HG03520 (cell line): ENCODE results near the gene FGF4.

Experiments
- ATAC-seq: cut with Tn5 transposase; IDR thresholded peaks from one replicate; pipeline ENCODE4 v1.9.1; 2021; ENCODE audit warnings: mild to moderate bottlenecking, moderate library complexity; ENCODE audit not compliant: unreplicated experiment

FGF4 gene, protein sequence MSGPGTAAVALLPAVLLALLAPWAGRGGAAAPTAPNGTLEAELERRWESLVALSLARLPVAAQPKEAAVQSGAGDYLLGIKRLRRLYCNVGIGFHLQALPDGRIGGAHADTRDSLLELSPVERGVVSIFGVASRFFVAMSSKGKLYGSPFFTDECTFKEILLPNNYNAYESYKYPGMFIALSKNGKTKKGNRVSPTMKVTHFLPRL

DNA sequence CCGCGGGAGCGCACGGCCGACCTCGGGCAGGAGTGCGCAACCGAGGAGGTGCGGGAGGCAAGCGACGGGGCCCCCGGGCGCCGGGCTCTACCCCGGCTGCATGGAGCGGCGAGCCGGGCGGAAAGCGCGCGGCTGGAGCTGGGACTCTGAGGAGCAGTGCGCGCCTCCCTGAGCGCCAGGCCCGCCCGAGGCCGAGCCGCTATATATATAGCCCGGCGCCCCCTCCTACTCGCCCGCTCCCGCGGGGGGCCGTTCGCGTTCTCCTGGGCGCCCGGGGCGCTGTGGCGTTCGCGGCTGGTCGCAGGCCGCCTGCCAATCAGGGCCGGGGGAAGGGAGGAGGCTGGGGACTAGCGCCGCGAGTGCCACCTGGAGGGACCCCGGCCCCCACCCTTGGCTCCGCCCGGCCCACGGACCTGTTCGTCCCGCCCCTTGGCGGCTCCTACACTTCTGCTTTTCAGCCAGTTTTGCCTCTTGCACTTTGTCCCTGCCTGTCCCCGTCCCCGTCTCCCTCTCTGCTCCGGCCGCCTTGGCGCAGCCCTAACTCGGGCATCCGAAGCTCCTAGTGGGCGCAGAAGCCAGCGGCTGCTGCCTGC, at the start of gene FGF4:
Gene FGF4 (minus strand): TSS at position 179 of the 593 bp plus-strand sequence. CDS start 257 bp downstream, outside the sequence.
- ATAC-seq: no peak

DNA sequence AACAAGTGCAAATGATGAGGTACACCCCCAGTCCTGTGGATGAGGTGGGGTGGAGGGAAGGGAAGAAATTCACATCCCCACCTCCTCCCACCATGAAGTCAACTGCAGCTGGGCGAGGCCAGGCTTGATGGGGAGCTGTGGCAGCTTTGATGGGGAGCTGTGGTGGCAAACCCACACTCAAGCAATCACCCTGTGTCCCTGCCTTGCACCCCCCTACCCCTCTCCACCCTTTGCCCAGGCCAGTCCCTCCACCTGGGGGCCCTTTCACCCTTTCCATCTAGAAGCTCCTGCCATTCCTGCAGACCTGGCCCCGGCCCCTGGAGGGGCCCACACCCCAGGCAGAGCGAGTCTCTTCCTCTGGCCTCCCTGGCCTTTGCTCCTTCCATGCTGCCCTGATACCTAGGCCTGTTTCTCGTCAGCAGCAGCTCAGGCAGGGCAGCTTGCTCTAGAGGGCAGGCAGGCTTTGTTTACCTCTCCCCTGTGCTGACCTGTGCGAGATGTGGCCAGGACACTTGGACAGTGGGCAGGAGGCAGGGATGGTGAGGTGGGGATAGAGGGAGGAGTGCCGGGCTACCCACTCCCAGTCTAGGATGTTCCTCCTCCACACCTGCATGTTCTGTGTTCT, 48.6 kb upstream of the FGF4 start:
- no peak for ATAC-seq

DNA sequence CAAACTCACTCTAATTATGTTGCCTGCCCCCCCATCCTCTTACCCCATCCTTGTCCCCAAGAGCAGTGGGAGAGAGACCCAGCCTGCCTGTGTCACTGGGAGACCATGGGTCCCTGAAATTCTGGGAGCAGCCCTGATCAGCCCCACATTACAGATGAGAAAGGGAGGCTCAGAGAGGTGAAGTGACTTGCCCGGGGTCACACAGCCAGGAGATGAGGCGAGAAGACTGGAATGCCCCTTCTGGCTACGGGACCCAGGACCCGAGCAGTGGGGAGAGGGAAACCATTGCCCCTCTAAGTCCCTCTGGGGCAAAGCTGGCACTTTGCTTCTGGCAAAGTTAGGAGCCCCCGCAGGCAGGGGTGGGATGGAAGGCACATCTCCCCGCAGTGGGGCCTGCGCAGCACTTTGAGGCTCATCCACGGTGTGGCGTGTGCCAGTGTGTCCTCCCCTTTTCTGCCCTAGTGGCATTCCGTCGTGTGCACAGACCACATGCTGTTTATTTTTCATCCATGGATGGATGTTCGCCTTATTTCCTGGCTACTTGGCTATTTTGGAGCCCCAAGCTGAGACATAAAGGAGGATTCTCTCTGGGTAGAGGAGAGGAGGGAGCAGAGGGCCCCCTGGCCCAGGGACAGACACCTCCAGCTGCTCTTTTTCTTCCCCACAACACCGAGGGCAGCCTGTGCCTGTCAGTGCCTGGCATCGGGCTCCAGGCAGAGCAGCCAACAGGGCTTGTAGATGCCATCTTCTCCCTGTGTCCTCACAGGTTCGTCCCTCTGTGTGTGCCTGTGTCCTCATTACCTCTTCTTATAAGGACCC, 47.7 kb upstream of the FGF4 start:
- no peak for ATAC-seq

DNA sequence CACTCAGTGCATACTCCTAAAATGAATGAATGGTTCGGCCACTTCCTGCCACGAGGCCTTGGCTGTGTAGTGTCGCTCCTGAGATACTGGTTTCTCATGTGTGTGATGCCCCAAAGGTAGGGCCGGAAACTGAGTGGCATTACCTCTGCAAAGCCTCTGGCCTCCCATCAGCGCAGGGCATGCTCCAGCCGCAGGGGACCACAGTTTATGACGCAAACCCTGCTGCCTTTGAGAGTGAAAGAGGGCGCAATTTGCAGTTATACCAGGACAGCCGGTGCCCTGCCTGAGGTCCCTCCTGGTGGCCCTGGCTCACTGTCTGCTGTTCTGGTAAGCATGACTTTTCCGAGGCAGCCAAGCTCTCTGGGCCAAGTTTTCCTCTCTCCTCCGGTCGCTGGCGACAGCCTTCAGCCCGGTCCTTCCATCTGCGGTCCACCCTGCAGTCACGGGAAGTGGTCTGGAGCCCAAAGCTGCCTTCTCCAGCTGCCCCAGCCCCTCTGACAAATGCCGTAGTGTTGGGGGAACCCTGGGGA, 46.4 kb upstream of the FGF4 start:
- ATAC-seq: no peak

DNA sequence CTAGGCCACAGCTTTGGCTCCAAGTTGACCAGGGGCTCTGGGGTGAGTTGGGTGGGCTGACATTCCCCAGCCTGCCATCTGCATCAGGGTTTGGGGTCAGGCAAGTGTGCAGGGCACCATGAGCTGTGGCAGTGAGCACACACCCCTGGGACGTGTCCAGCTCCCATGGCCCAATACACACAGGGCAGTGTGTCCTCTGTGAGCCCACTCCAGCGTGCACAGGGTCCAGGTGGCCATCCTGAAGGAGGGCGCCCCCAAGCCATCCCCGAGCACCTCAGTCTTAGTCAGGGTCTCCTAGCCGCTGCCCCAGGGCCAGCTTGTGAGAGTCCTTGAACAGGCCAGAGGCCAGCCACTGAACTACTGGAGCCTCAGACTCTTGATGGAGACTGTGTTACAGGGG, 45.3 kb upstream of the FGF4 start:
- no peak for ATAC-seq

DNA sequence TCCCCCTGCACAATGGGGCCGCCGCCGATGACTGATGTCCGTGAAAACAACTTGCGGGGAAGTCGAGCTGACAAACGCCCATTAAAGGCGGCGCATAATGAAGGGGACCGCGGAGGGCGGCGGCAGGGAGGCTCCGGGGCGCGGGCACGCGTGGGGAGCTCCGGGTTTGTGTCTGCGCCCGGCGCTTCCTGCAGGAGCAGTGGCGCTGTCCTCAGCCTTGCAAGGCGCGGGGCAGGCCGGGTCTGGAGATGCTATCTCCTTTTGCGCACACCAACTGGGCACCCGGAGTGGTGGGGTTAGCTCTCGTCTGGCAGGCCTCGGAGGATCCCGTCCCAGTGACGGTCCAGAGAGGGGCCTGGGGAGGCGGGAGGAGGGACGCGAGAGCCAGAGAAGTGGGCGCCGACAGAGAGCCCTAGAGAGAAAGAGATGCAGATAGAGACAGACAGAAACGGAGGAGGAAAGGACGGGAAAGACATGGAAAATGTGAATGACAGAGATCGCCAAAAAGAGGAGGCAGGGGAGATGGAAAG, 44.5 kb upstream of the FGF4 start:
- no peak for ATAC-seq

DNA sequence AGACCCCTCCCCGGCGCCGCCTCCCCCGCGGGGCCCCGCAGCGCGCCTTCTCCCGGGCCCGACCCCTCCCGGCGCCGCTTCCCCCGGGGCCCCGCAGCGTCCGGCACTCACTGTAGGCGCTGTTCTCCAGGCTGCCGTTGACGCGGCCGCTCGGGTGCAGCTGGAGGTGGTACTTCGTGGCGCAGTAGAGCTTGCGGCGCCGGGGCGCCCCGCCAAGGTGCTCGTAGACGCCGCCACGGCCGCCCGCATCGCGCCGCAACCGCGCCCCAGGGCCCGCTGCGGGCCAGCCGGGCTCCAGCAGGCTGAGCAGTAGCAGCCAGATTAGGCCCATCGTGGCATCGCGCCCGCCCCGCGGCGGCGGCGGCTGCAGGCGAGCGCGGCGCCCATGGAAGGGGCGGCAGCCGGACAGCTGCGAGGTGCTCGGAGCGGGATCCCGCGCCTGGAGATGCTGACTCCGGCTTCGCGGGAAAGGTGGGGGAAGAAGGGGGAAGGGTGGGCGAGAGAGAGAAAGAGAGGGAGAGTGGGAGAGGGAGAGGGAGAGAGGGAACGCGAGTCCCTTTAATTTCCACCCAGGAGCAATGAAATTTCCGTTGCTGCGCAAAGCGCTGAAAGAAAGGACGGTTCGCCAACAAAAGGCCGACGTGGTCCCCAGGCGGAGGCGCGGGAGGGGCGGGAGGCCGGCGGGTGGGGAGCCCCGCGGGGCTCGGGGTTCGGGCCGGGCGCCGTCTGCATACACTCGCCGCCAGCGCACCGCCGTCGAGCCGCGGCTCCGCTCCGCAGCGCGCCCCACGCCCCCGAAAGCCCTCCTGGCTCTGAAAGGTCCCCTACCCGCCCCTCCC, 43.7 kb upstream of the FGF4 start, which contains the start of gene FGF3:
Gene FGF3 (minus strand): TSS at position 814 of the 839 bp plus-strand sequence. CDS start 483 bp downstream, at position 331.
- no peak for ATAC-seq

DNA sequence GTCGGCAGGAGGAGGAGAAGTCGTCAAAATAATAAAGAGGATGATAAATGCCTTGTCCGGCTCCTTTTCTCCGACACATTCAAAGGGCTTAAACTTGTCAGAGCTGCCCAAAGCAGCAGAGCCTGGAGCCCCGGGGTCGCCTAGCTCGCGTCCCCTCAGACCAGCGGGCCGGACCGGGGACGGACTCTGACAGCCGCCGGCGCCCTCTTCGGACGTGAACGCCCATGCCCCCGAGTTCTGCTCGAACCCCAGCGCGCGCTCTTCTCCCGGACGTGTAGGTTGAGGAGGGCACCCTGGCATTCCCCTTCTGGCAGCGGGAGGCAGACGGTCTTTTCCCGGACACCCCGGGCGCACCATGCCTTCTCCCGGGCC, 43.1 kb upstream of the FGF4 start:
- no peak for ATAC-seq

DNA sequence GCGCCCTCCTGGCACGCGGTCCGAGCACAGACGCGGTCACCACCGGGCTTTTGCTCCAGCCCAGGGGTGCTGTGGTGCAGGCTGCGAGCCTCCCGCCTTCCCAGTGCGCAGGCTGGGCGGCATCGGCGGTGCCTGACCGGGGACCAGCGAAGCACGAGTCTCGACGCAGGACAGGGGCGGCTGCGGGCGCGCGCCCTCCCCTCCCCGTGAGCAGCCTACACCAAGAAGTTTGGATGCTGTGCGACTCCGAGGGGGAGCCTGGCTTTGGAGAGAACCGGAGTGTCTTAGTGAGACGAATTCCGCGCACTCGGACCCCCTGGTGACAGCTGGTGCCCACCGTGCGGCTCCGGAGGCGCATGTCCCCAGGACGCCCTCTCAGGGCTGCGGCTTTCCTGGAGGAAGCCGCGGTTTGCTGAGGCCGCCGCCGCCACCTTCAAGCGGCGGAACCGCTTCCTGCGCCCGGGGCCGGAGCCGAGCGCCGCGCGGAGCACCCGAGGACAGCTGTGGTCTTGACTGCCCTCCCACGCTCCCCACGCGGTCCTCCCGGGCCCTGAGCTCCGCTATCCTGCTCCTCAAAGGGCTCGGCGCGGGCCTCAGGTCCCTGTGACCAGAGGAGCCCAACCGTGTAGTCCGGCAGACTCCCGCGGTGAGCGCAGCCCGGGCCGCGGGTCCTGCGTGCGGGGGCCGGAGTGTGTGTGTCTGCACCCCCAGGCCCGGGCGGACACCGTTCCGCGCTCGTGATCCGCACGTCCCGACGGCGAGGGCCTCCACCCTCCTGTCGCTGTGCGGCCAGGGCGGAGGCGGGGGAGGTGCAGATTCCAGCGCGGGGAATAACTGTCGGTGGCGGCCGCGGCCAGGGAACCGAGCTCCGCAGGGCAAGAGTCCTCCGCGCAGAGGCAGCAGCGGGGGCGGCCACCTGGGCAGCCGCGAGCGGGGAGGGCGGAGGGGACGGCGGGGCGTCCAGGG, 42.4 kb upstream of the FGF4 start:
- no peak for ATAC-seq

DNA sequence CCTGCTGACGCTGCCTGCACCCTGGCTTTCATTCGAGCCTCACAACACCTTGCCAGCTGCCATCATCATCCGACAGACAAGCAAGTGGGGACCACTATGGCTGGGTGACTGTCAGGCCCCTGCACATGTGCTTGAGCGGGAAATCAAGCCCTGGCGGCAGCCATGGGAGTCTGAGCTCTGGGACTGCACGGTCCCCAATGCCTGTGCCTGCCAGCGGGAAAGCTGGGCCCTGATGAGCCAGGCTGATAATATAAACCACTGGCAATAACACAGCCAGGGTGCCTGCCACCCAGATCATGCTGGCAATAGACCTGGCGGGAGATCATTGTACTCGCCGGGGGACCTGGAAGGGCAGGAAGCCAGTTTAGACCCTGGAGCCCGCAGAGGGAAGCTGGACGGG, 41.5 kb upstream of the FGF4 start:
- ATAC-seq: no peak

DNA sequence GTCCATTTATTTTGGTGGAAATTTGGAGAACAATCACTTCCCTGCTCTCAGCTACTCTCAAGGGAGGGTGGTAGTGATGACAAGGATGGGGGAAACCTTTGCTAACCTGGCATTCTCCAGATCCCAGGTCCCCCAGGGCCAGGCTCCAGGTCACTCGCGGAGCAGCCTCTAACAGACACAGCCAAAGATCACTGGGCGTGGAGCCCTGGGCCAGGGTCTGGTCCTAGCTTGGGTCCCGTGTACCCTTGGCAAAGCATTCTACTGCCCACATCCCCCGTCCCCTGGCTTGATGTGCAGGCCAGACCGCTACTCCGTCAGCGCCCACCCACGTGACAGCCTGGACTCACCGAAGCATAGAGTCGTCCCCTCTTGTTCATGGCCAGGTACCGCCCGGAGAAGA, 40.8 kb upstream of the FGF4 start:
- no peak for ATAC-seq

DNA sequence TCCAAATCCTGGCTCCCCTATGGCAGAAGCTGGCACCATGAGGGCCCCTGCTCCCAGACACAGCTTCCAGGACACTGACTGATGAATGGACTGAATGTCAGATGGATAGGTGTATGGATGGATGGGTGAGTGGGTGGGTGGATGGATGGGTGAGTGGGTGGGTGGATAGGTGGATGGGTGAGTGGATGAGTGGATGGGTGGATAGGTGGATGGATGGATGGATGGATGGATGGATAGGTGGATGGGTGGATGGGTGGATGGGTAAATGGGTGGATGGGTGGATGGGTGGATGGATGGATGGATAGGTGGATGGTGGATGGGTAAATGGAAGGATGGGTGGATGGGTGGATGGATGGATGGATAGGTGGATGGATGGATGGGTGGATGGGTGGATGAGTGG, 39.8 kb upstream of the FGF4 start:
- ATAC-seq: no peak

DNA sequence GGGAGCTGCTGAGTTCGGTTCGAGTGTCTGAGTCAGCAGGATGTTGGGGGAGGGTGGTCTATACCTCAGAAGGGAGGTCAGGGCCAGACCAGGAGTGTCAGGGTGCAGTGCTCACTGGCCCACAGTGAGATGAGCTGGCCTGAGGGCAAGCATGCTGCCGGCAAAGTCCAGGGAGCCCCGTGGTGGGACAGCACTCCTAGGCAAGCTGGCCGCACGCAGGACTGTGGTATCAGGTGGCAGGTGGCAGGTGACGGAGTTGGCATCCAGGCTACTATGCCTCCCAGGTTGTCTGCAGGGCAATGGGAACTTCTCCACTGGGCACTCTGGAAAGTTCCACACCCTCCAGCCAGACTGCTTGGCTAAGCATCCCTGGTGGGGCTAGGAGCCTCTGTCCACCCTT, 39.3 kb upstream of the FGF4 start:
- no peak for ATAC-seq

DNA sequence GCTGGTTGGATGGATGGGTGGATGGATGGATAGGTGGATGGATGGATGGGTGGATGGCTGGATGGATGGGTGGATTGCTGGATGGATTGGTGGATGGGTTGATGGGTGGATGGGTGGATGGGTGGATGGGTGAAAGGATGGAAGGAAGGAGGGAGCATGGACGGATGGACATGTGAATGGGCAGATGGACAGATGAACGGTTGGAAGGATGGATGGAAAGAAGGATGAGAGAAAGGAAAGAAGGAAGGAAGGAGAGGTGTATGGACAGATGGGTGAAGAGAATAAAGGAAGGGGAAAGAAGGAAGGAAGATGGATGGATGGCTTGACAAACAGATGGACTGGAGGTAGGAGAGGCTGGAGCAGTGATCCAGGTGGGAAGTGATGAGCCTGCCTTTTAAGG, 38.7 kb upstream of the FGF4 start:
- no peak for ATAC-seq

DNA sequence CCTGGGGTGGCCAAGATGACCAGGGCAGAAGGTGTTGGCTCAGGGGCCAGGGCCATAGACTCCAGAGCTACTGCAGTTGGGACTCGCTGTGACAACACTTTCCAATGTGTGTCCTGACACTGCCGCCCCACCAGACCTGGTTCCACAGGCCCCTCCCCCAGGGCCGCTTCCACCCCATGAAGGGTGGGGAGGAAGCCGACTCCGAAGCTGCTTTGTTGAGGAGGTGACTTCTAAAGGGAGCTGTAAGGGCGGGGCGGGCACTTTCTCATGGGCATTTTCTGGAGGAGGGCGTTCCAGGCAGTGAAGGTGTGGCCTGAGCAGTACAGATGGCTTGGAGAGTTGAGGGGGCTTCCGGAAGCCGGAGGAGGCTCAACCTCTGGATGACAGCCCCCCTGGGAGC, 37.8 kb upstream of the FGF4 start:
- no peak for ATAC-seq

DNA sequence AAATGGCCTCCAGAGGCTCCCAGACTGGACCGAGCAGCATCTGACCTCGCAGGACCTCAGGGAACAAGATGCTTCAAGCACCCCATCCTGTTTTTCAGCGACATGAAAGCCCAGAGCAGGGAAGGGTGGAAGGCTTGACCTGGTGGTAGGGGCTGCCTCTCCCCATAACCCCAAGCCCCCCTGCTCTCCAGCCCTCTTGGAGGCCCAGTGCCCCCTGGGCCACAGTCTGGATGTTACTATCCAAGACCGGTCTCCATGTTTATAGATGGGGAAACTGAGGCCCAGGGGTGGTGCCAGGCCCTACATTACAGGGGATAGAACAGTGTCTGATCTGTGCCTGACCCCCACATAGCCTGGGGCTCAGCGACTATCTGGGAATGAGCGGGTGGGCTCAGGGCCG, 37.1 kb upstream of the FGF4 start:
- no peak for ATAC-seq

DNA sequence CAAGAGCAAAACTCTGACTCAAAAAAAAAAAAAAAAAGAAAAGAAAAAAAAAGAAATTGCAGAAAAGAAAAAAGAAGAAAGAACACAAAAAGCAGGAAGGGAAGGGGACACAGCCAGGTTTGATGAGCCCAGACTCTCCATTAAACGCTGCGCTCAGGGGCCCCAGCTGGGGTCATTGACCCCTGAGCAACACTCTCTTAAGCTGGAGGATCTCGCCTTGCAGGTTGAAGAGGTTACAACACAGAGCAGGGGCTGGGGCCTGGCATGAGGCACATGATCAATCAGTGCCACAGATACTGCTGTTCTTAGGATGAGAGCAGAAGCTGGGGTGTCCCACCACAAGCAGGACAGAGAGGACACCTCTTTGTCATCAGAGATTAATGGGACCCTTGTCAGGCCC, 36.3 kb upstream of the FGF4 start:
- no peak for ATAC-seq

DNA sequence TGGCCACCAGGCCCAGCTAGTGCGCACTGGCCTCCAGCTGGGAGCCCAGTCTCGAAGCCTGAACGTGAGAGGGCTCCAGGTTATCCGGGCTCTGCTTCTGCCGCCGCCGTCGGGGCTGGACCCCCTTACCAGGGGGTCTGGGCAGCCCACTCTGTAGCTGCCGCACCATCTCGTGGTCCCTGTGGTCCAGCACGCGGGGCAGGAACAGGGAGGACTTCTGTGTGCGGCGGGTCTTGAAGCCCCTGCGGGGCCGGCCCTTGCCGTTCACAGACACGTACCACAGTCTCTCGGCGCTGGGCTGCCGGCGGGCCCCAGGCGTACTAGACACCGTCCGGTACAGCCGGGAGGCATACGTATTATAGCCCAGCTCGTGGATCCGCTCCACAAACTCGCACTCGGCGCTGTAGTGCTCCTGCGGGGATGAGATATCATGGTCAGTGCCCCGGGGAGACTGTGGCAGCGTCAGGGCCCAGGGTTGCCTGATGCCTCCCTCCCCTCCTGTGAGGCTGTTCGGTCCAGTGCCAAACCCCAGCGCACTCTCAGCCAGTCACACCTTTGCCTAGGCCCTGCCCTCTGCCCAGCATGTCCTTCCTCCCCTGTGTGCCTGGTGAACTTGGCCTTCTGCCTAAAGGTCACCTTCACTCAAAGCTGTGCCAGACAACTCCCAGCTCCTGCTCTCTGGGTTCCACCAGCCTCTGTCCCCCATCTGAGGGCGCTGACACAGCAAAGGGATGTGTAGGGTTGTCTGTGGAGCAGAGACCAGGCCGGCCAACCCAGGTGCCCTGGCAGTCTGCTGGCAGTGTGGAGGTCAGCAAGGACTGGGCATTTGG, 35.4 kb upstream of the FGF4 start:
- no peak for ATAC-seq
